Inferior parietal cortex (tissue), 1 donor: ENCODE data around the gene CIAO2B.

Experiments used
- DNase-seq: peaks from one replicate; pipeline ENCODE4 v3.0.0-alpha.2; 2016; ENCODE audit errors: extremely low spot score

The CIAO2B gene

GRCh38 chr16:66888647-66889615 is 45.3 kb downstream of the CIAO2B start:
- DNase-seq, result no peak

GRCh38 chr16:66886914-66887313 is 47.3 kb downstream of the CIAO2B start:
- no peak for DNase-seq

GRCh38 chr16:66886321-66886720 is 47.9 kb downstream of the CIAO2B start:
- no peak for DNase-seq

- DNase-seq, result no peak
Observed at GRCh38 chr16:66885491-66885890, 48.7 kb downstream of the CIAO2B start.

- no peak for DNase-seq
Observed at GRCh38 chr16:66882702-66883101, 51.5 kb downstream of the CIAO2B start.
